GM19463 (cell line): ENCODE measurements around the gene HOXD9.

ENCODE experiments used
- ATAC-seq: cut with Tn5 transposase; IDR thresholded peaks from one replicate; pipeline ENCODE4 v1.9.1; 2021; ENCODE audit warnings: mild to moderate bottlenecking, moderate library complexity; ENCODE audit not compliant: unreplicated experiment

The HOXD9 gene

DNA sequence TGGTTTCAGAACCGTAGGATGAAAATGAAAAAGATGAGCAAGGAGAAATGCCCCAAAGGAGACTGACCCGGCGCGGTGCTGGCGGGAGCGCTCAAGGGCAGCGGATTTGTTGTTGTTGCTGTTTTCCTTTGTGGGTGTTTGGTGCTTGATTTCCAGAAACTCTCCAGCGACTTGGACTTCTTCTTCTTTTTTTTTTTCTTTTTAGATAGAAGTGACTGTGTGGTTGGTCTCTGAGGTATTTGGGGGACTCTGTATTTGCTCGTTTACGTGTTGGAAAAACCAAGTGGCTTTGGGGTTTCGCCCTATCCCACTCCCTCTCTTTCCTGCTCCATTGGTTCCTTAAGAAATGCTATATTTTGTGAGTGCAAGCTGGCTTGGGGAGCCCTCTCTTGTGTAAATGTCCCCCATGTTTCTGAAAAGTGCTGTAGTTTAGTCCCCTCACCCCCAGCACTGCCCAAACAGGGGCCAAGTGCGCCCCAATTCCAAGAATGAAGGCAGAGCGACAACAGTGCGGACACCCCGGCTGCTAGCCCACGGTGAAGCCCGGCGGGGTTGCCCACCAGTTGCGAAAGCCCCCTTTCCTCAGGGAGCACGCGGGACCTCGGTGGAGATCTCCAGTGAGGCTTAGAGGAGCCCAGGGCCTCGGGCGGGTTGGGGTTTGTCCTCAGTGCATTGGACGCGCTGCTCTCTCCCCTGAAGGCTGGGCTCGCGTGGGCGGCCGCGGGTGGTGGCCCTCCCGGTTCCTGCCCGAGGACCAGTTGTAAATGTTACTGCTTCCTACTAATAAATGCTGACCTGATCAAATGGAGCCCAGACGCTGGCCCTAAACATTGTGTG is 1.8 kb downstream of the HOXD9 start:
- ATAC-seq, result no peak

DNA sequence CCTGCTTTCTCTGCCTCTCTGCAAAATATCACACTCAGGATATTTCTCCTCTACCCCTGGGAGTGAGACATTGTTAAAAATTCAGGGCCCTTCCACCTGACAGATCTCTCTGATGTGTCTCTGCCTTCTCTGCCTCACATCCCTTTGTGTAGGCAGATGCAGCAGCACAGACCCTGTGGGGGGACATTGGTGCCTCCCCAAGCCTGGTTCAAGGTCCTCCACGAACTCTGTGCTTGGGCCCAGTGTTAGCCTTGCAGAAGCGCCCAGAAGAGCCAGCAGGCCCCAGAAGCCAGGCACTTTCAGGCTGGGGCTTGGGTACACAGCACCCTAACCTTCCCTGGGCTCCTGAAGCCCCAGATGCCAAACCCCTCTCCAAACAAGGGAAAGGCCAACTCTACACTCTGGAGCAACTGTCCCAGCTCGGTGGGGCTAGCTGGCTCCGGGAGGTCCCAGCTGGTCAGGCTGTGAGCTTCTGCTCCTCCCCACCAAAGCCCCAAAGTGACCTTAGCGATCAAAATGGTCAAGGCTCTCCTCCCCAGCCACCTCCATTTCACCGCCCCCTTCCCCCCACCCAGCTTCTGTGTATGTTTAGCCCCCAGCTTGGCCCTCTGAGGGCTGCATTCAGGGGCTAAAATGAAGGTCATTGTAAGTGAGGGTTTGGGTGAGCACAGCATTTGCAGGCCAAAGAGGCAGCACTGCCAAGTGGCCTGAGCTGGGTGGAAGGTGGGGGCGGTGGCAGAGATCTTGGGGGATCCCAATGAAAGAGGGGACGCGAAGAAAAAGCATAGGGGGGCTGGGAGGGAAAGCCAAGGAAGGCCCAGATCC is 2.6 kb downstream of the HOXD9 start:
- ATAC-seq, result no peak

- ATAC-seq, result no peak
These were observed 3.2 kb downstream of the HOXD9 start for GRCh38 chr2:176125772-176126054.

DNA sequence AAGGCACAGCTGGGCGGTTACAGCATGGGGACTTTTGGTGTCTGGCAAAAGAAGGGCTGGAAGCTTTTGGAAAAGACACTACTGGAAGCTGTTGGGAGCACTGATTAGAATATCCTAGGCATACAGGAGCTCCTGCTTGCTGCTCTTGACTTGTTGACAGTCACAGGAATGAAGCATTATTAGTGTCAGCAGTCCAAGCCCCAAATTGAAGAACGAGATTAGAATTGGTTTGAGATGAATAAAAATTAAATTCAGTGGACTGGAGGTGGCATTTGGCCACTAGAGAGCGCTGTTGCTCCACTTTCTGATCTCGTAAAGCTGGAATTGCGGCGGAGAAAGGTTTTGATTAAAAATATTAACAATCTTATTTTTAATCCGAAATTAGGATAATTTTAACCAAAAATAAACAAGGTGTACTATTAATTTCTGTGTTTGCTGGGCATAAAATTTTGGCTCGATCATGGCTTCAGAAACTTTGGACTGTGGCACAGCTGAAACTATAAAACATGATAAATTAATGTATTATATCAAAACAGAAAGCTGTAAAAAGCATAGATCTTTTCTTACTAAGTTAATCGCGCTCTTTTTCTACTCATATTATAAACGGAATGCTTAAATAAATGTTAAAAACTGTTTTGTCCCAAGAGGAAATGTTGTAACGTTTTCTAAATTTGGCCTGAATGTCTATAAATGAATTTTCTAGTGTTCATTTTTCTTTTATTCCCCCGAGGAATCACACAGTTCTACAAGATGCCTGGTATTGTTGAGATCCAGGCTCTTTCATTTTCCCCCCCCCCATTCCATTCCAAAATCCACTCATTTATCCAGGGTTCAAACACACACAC is 4.6 kb downstream of the HOXD9 start:
- ATAC-seq, result no peak

DNA sequence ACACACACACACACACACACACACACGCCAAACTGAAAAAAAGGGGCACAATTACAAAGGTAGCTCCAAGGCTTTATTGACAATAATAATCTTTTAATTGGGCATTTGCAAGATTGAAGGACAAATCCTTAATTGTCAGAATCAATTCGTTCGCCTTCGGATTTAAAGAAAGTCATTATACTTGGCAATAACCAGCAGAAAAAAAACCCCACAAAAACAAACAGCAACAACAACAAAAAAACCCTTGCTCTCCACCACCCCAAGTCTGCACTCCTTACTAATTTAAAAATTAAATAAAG is 5.2 kb downstream of the HOXD9 start:
- ATAC-seq, result no peak

GRCh38 chr2:176128172-176128981 is 5.9 kb downstream of the HOXD9 start:
- ATAC-seq, result no peak

- ATAC-seq, result no peak
These were observed 6.7 kb downstream of the HOXD9 start, which contains the start of gene HOXD8 for GRCh38 chr2:176128982-176129796. HOXD8 (plus strand) TSS chr2:176129705; CDS start chr2:176130367, 662 bp downstream.

DNA sequence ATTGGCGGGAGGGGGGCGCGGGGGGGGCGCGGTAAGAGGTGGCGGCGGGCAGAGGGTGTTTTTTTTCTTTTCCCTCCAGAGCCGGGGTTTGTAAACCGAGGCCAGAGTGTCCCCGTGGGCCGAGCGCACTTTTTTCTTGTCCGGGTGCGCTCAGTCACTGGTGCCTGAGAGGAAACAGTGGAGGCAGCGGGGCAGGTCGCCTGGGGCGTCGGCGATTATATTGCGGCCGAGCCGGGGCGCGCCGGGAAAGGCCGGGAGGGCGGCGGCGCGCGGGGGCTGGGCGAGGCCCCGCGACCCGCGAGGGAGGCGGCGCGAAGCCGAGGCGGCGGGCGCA is 7.3 kb downstream of the HOXD9 start:
- ATAC-seq, result no peak

- no peak for ATAC-seq
These were observed 7.8 kb downstream of the HOXD9 start for GRCh38 chr2:176130147-176130956.

DNA sequence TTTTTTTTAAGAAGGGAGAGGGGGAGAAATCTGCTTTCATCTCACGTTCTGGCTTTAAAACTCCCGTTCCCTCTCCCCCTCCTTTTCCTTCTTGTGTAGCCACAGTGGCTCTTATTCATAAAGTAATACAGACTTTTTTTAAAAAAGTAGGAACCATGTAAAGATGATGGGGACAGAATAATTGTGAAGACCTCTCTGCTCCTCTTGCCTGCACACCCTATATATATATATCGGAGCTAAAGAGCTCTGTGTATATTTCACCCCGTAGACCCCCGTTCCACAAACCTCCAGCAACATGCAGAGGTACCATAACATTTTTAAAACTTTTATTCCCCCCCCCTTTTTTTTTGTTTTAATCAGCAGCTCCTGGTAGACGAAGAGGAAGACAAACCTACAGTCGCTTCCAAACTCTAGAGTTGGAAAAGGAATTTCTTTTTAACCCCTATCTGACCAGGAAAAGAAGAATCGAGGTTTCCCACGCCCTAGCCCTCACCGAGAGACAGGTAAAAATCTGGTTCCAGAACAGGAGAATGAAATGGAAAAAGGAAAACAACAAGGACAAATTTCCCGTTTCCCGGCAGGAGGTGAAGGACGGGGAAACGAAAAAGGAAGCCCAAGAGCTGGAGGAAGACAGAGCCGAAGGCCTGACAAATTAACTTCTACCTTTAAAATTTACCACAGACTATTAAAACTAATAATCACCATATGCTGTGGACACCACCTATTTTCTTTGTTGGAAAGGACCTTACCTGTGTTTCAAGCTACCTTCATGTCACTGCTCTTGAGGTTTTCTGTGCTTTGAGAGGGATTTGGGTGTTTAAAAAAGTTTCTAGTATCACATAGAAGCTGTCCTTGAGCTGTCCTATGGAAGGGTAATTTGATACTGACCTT is 8.7 kb downstream of the HOXD9 start:
- ATAC-seq, result no peak

DNA sequence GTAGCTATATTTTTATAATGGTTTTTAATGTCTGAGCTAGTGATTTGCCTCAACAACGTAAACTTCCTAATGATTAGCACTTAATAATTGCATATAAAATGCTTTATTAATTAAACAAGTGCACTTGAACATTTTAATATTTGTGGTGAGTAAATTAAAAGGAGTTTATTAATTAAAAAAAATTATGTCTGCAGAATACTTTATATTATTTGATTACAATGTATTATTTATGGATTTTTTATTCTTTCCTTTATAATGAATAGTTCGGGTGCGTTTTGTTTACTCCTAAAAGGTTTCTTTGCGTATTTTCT is 9.3 kb downstream of the HOXD9 start:
- no peak for ATAC-seq

DNA sequence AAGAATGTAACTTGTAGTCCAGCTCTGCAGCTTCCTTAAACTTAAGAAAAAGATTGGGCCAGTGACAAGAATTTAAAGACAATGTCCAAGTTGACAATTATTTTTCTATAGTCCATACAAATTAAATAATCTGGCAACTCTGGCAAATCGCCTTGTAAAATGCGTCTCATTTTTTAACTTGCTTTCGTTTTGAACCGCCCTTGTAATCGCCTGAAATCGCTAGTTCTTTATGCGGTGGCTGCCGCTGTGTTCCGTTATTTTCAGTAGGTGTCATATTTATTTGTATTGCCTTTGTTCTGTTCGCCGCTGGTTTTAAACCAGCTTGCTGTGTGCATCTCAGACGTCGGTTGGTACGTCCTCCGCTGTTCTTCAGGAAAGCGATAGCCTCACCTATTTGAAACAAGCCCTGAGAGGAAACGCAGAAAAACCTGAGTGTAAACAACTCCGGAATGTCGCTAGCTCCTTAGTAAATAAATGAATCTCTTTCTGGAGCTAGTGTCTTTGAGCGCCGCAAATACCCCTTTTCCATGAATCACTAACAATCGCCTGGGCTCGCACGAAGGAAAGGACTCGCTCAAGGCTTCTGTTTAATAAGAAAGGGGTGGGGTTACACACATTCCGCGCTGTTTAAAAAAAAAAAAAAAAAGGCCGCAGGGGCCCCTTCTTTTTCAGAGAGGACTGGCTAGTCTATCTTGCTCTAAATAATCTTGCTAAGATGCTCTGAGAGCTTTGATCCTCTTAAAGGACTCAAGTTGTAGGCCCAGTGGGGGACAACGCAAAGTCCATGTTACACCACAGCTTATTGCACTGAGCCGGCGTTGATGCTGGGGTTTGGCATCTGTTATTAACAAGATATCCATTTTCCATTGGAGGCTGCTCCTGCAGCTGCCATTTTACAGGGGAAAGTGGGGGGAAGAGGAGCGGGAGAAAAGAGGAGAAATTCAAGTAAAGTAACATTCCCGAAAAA is 10.0 kb downstream of the HOXD9 start:
- no peak for ATAC-seq

DNA sequence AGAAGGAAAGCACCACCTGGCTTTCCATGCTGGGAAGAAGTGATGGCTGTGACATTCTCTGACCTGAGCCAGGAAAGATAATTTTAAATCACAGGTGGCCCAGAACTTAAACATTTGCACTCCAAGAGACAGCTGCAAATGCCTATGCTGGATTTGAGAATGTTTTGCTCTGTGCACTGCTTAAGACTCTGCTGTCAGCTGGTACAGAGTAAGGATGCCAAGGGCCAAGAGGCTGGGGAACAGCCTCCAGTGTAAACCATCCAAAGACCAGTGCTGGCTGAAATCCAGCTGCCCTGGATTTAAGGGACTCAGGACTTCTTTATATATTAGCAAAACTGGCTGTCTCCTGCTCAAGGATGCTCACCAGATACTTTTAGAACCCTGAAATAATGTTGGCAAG is 10.9 kb downstream of the HOXD9 start:
- no peak for ATAC-seq

GRCh38 chr2:176134035-176134434 is 11.5 kb downstream of the HOXD9 start:
- ATAC-seq, result no peak

GRCh38 chr2:176135035-176135440 is 12.5 kb downstream of the HOXD9 start:
- no peak for ATAC-seq

GRCh38 chr2:176136374-176137251 is 14.1 kb downstream of the HOXD9 start:
- no peak for ATAC-seq
